D721Med (cell line): ENCODE measurements around the gene PRSS22.

Experiments
- DNase-seq: peaks from one replicate; pipeline ENCODE4 v3.0.0; 2011; ENCODE audit warnings: low spot score; ENCODE audit not compliant: insufficient read length
- FAIRE-seq: peaks from 2 replicates; lab custom pipeline; 2011; peaks lifted over from hg19 to GRCh38; lab: Jason Lieb, UNC
- TF ChIP-seq, protein P1 (sequence below): IDR thresholded peaks from 2 replicates; pipeline ENCODE4 v1.5.1; 2012; ENCODE audit warnings: mild to moderate bottlenecking, control low read depth; ENCODE audit not compliant: insufficient read depth; ENCODE audit errors: missing control alignments

PRSS22 gene

DNA sequence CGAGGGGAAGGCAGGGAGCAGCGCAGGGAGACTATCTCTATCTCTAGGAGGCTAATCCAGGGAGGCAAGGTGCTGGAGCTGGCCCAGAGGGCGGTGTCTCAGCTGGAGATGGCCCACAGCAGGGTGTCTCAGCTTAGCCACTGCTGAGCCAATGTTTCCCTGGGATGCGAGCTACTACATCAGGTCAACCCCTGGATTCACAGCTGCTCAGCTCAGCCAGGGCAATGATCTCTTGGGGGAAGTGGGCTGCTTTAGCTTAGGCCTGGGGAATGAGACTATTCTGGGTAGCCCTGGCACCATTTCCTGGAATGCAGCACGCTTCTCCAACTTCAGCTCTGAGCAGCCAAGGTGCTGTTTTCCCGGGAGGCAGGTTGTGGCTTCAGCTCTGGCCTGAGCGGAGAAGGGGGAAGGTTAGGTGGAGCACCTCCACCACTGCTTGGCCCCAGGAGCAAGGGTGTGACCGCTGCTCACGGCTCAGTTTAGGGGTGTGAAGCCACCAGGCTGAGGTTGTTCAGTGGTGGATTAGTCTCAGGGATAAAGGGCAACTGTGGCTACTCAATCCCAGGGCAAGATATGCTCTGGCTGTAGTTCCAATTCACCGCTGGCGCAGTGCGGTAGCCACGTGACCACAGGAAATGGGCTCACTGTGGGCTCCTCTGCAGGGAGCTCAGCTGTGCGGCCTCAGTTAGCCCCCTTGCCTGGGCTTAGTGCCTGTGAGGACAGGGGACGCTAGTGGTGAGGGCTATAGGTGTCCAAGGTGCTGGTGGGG lies 46.1 kb downstream of the PRSS22 start:
- DNase-seq (no peak), FAIRE-seq (no peak)
- TF ChIP-seq, protein P1, sequence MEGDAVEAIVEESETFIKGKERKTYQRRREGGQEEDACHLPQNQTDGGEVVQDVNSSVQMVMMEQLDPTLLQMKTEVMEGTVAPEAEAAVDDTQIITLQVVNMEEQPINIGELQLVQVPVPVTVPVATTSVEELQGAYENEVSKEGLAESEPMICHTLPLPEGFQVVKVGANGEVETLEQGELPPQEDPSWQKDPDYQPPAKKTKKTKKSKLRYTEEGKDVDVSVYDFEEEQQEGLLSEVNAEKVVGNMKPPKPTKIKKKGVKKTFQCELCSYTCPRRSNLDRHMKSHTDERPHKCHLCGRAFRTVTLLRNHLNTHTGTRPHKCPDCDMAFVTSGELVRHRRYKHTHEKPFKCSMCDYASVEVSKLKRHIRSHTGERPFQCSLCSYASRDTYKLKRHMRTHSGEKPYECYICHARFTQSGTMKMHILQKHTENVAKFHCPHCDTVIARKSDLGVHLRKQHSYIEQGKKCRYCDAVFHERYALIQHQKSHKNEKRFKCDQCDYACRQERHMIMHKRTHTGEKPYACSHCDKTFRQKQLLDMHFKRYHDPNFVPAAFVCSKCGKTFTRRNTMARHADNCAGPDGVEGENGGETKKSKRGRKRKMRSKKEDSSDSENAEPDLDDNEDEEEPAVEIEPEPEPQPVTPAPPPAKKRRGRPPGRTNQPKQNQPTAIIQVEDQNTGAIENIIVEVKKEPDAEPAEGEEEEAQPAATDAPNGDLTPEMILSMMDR, result no peak

DNA sequence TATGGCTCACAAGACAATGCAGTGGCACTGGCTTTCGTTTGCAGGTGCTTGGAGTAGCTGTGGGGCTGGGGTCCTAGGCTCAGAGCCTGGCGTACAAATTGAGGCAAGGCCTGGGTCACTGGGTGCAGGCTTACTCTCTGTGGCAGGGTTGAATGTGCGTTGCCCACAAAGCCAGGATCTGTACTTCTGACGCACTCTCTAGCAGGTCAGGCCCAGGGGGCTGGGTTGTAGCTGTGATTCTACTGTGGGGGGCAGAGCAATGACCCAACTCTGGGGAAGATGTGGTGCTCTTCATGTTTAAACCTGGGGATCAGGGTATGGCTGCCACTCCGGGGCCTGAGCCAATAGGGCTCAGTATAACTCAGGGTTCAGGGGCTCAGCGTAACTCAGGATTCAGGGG lies 47.3 kb downstream of the PRSS22 start:
- TF ChIP-seq, protein P1, result no peak
- FAIRE-seq (no peak), DNase-seq (no peak)

DNA sequence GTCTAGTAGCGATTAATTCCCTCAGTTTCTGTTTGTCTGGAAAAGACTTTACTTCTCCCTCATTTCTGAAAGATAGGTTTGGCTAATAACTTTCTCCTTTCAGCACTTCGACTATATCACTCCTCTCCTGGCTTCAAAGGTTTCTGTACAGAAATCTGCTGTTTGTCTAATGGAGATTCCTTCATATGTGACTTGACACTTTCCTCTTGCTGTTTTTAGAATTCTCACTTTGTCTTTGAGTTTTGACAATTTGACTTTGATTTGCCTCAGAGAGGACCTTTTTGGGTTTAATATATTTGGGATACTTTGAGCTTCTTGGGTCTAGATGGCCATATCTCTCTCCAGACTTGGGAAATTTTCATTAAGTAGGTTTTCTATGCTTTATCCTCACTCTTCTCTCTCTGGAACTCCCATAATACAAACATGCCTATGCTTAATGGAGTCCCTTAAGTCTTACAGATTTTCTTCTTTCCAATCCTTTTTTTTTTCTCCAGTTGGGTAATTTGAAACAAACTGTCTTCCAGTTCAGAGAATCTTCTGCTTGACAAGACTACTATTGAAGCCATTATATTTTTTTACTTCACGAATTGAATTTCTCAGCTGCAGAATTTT lies 48.7 kb downstream of the PRSS22 start:
- DNase-seq (no peak), FAIRE-seq (no peak)
- TF ChIP-seq, protein P1, result no peak

DNA sequence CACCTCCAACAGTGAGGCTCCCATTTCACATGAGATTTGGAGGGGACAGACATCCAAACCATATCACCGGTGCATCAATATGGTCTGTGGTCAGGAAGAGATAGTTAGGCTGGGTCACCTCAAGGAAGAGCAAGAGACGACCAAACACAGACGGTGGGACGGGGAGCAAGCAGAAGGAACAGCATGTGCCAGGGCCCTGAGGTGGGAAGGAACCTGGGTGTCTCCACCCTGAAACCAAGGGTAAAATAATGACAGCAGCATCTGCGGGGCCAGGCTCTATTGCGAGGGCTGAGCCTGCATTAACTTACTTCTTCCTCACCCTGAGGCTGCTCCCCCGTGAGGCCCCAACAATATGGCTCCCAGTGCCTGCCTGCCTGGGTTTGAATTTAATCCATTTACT lies 49.8 kb downstream of the PRSS22 start:
- DNase-seq (no peak), FAIRE-seq (no peak)
- TF ChIP-seq, protein P1, result no peak

DNA sequence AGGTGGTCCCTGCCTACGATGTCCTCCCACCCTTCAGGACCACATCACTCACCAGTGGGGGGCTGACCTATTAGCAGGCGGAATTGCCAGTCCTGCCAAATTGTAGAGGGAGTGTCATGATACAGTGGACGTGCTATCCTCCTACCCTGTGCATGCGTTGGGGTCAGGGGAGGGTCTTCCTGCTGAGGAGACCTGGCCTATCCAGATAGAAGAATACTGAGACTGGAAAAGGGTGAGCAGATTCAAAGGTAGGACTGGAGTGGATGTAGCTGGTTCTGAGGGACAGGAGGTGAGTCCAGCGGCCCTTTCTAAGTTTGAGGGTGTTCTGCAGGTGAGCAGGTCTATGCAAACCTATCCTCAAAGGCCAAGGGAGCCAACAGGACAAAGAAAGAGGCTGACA lies 51.7 kb downstream of the PRSS22 start:
- no peak for FAIRE-seq
- TF ChIP-seq, protein P1, result no peak

DNA sequence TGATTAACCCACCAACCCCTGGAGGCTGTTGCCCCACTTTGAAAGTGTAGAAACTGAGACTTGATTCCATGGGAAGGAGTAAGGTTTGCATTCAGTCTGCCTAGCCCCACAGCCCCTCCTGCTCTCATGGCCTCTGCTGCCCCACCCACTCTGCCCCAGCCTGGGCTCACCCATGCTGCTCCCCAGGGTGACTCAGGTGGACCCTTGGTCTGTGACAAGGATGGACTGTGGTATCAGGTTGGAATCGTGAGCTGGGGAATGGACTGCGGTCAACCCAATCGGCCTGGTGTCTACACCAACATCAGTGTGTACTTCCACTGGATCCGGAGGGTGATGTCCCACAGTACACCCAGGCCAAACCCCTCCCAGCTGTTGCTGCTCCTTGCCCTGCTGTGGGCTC lies 53.2 kb downstream of the PRSS22 start:
- no peak for FAIRE-seq
- no peak for DNase-seq
- TF ChIP-seq, protein P1, result no peak

More for the DNA sequence above, 51.7 kb downstream of the PRSS22 start:
- DNase-seq, result no peak
